ENCODE results near the gene GAGE1. TPM values are rescaled to one million over a fixed set of nuclear protein-coding genes. Genes with fewer than 3 reads are reported as not detected.

Gene GAGE1
- total and polyA plus RNA-seq, 7 donors = not detected

GRCh38 chrX:49610718-49611310, 12.0 kb downstream of the GAGE1 start:
- Histone ChIP-seq H3K9me3 (no peaks in the 10 kb centered on the region), H3K4me1 (no peaks in the 10 kb centered on the region), H3K36me3 (ENCODE audit: insufficient read depth in 1 of 2, low read depth in 1 of 2) (no peaks in the 10 kb centered on the region), H3K4me3 (no peak overlapping the region), H3K27ac (no peak overlapping the region), H3K27me3 (ENCODE audit: insufficient read depth in 3 of 3, low read length in 2 of 3) (peaks cover 0 to 22% (median 0%) of the 10 kb centered on the region in 3 donors)
- no peak for ATAC-seq
- intact Hi-C loops (cut with DNase I) = no loop called here
- no peak for DNase-seq
- TF ChIP-seq, protein P1, sequence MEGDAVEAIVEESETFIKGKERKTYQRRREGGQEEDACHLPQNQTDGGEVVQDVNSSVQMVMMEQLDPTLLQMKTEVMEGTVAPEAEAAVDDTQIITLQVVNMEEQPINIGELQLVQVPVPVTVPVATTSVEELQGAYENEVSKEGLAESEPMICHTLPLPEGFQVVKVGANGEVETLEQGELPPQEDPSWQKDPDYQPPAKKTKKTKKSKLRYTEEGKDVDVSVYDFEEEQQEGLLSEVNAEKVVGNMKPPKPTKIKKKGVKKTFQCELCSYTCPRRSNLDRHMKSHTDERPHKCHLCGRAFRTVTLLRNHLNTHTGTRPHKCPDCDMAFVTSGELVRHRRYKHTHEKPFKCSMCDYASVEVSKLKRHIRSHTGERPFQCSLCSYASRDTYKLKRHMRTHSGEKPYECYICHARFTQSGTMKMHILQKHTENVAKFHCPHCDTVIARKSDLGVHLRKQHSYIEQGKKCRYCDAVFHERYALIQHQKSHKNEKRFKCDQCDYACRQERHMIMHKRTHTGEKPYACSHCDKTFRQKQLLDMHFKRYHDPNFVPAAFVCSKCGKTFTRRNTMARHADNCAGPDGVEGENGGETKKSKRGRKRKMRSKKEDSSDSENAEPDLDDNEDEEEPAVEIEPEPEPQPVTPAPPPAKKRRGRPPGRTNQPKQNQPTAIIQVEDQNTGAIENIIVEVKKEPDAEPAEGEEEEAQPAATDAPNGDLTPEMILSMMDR (IDR thresholded peaks at IDR 0.05) = no peak
- 45 to 50% (median 46%) methylated on average over 7 of the region's 7 CpGs for WGBS, 3 donors

DNA sequence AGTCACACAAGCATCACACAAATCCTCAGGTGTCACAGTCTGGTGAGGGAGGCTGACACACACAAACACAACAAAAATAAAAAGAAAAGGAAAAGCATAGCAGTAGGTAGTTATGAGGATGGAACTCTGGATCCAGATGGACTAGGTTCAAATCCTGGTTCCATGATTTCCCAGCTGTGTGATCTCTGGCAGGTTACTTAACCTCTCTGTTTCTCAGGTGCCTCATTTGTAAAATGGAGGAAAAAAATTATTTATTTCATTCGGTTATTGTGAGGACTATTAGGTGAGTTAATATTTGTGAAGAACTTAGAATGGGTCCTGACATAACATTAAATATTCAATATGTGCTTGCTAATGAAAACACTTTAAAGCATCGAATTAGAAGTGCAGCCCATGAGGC, 19.8 kb downstream of the GAGE1 start:
- intact Hi-C loops (cut with DNase I) = no loop called here
- H3K4me1 ChIP-seq = no peaks in the 10 kb centered on the region
- WGBS, 3 donors = 81 to 95% (median 92%) methylated on average over 2 of the region's 2 CpGs
- ATAC-seq (no peak), DNase-seq (no peak)
- TF ChIP-seq, protein P1 (IDR thresholded peaks at IDR 0.05) = no peak
- H3K4me3 ChIP-seq = no peak overlapping the region
- H3K27me3 ChIP-seq (ENCODE audit: insufficient read depth in 3 of 3, low read length in 2 of 3) = peaks cover 0 to 6% (median 0%) of the 10 kb centered on the region in 3 donors
- no peaks in the 10 kb centered on the region for H3K9me3 ChIP-seq
- no peak overlapping the region for H3K27ac ChIP-seq
- H3K36me3 ChIP-seq (ENCODE audit: insufficient read depth in 1 of 2, low read depth in 1 of 2) = no peaks in the 10 kb centered on the region

GRCh38 chrX:49627086-49627777, 28.4 kb downstream of the GAGE1 start:
- Histone ChIP-seq H3K4me1 (no peaks in the 10 kb centered on the region), H3K9me3 (peaks cover 13% of the 10 kb centered on the region), H3K27me3 (ENCODE audit: insufficient read depth in 3 of 3, low read length in 2 of 3) (no peaks in the 10 kb centered on the region), H3K27ac (no peak overlapping the region), H3K36me3 (ENCODE audit: insufficient read depth in 1 of 2, low read depth in 1 of 2) (no peaks in the 10 kb centered on the region), H3K4me3 (peak overlapping the region; percentile 40)
- 27 to 61% (median 60%) methylated on average over 16 to 33 of the region's 33 CpGs for whole genome bisulfite sequencing, 3 donors
- ATAC-seq = peak; percentile 58 to 76 (median 70)
- TF ChIP-seq, protein P1 (IDR thresholded peaks at IDR 0.05) = peak; percentile 36
- intact Hi-C loops (cut with DNase I) = loop anchor here (5.0 kb wide), 2 partner anchors 125 to 130 kb away; no protein-coding TSS in a partner anchor
- no peak for DNase-seq

DNA sequence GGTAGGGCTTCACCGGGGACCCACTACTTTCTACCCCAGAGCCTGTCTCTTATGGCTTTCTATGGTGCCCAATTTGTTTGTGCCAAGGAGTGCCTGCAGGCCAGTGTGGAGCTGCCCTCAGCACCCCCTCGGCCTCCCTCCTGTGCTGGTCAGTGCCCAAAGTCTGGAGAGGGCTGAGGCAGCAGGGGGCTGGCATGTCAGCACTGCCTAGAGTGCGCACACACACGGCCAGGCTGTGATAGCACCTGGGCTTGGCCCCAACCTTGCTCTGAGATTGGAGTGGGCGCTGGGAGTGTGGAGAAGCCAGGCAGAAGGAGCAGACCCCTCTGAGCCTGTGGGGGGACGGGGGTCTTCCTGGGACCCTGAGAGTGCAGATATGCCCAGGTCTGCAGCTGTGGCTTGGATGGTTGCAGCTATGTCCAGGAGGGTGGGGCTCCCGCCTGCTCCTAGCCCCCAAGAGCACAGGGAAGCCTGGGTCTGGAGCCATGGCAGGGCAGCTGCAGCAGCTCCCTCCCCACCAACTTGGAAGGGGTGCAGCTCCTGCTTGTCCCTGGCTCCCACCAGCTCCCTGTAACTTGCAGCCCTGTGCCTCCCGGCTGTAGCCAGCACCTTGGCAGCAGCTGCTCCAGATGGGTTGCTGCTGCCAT, 46.3 kb downstream of the GAGE1 start:
- DNase-seq (no peak), ATAC-seq (no peak)
- Histone ChIP-seq H3K27ac (no peak overlapping the region), H3K4me1 (no peaks in the 10 kb centered on the region), H3K27me3 (ENCODE audit: insufficient read depth in 3 of 3, low read length in 2 of 3) (no peaks in the 10 kb centered on the region), H3K36me3 (ENCODE audit: insufficient read depth in 1 of 2, low read depth in 1 of 2) (no peaks in the 10 kb centered on the region), H3K4me3 (no peak overlapping the region), H3K9me3 (no peaks in the 10 kb centered on the region)
- WGBS, 3 donors = 69 to 78% (median 70%) methylated on average over 5 to 8 of the region's 8 CpGs
- TF ChIP-seq, protein P1 (IDR thresholded peaks at IDR 0.05) = no peak
- intact Hi-C loops (cut with DNase I) = no loop called here

Measured in psoas muscle (tissue), 8 donors.